GM12864 (cell line): ENCODE data around the gene ADGRG1.

Source experiments
- DNase-seq: peaks from one replicate; pipeline ENCODE4 v3.0.0-alpha.2; 2011; ENCODE audit warnings: low read depth
- H3K4me3 ChIP-seq: 2 replicates; pipeline ENCODE4 v1.5.1; 2011; ENCODE audit warnings: mild to moderate bottlenecking, low read depth, low read length, control low read depth
- TF ChIP-seq, protein P1 (sequence below): IDR thresholded peaks from 2 replicates; pipeline ENCODE4 v1.5.1; 2011; ENCODE audit warnings: low read depth, mild to moderate bottlenecking, moderate library complexity, low read length, control low read depth, inconsistent platforms; ENCODE audit errors: missing control alignments

ADGRG1 gene

DNA sequence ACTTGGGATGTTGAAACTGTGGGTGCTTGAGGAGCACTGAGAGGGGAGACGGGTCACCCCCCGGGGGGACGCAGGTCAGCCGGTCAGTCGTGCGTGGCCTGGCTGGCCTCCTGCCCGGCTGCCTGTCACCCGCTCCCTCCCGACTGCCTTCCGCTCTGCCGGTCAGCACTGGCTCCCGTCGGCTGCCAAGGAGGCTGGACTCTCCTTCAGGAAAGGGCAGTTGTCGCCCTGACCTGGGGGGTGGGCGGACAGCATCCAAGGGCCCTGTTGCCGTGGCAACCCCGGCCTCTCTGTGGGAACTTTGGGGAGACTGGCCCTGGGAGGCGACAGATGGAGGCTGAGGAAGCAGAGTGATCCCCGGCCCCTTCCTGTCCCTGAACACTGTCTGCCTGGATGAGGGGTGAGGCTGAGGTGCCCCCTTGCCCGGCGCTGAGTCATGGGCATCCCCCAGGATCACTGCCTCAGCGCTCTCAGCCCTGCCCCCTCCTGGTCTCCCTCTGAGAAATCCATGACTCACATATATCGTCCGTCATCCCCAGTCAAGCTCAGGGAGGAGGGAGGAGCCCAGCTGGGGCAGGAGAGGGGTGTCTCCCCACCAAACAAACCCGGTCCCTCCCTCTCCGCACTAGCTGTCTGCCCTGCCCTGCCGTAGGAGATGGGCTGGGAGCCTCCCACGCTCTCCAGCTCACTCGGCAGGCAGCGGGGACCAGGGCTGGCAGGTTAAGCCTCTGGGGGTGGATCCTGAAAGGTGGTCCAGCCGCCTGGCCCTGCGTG, at the start of gene ADGRG1:
Gene ADGRG1 (plus strand): TSS at position 623 of the 774 bp plus-strand sequence. CDS start 21,658 bp downstream, outside the sequence.
- TF ChIP-seq, protein P1, sequence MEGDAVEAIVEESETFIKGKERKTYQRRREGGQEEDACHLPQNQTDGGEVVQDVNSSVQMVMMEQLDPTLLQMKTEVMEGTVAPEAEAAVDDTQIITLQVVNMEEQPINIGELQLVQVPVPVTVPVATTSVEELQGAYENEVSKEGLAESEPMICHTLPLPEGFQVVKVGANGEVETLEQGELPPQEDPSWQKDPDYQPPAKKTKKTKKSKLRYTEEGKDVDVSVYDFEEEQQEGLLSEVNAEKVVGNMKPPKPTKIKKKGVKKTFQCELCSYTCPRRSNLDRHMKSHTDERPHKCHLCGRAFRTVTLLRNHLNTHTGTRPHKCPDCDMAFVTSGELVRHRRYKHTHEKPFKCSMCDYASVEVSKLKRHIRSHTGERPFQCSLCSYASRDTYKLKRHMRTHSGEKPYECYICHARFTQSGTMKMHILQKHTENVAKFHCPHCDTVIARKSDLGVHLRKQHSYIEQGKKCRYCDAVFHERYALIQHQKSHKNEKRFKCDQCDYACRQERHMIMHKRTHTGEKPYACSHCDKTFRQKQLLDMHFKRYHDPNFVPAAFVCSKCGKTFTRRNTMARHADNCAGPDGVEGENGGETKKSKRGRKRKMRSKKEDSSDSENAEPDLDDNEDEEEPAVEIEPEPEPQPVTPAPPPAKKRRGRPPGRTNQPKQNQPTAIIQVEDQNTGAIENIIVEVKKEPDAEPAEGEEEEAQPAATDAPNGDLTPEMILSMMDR = no peak
- DNase-seq = no peak
- H3K4me3 ChIP-seq = no peak within 1 kb of the TSS

GRCh38 chr16:57579361-57579665, 49.1 kb upstream of the ADGRG1 start:
- TF ChIP-seq, protein P1 = no peak
- DNase-seq = no peak
- H3K4me3 ChIP-seq = no peak overlapping the region

DNA sequence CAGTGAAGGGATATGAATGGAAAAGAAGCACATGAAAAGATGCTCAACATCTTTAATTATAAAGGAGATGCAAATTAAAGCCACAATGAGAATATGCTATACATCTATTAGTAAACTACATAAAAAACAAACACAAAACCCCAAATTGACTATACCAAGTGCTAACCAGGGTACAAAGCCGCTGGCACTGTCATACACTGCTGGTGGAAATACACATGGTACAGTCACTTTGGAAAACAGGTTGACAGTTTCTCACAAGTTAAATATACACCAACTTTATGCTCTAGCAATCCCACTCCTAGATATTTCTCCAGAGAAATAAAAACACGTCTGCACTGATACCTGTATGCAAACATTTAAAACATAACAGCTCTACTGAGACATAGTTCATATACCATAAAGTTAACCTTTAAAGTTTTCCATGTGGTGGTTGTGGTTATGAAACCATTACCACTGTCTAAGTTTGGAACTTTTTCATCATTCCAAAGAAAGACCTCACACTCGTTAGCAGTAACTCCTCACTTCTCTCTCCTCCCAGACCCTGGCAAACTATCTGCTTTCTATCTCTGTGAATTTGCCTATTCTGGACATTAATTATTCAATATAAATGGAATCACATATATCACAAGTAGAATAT, 43.3 kb upstream of the ADGRG1 start:
- H3K4me3 ChIP-seq = no peak overlapping the region
- no peak for DNase-seq
- TF ChIP-seq, protein P1 = no peak

DNA sequence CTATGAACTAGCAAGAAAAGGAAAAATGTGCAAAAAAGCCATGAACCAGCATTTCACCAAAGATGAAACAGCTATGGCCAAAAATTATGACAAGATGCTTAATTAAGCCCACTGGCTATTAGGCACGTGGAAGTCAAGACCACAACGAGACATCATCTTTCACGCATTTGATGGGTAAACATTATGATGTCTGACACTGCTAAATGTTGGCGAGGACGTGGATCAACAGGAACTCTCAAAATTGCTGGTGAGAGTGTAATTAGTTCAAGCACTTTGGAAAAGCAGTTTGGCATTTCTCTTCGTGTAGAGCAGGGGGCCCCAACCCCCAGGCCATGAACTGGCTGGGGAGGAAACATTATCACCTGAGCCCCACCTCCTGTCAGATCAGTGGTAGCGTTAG, 39.6 kb upstream of the ADGRG1 start:
- TF ChIP-seq, protein P1 = no peak
- no peak overlapping the region for H3K4me3 ChIP-seq
- no peak for DNase-seq

- no peak for DNase-seq
- H3K4me3 ChIP-seq = no peak overlapping the region
- TF ChIP-seq, protein P1 = no peak
These were observed 39.1 kb upstream of the ADGRG1 start for GRCh38 chr16:57589374-57589773.

DNA sequence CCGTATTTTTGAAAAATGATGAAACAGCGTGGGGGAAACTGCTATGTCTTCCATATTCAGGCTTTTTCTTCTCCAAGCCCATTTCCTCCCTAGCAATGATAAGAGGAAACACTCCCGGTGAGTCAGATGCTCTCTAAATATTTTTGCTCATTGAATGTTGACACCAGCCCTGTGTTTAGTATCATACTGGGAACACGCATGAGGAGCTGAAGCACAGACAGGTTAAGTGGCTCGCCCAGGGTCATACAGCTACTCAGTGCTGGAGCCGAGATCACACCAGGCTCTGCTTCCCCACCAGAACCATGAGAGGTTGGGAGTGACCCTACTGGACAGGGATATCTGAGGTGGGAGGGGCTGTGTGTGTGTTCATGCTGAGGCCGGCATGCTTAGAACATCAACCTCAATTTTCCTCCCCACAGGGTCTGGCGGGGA, 37.8 kb upstream of the ADGRG1 start:
- DNase-seq = no peak
- no peak overlapping the region for H3K4me3 ChIP-seq
- TF ChIP-seq, protein P1 = no peak
